ENCODE data around the gene PABPN1. TPM values are rescaled to one million over a fixed set of nuclear protein-coding genes. Genes with fewer than 3 reads are reported as not detected.

The PABPN1 gene
- total RNA-seq, 2 donors from 2014 or later, result 26.0 to 36.1 TPM

GRCh38 chr14:23306412-23307145 lies 14.7 kb upstream of the PABPN1 start, which contains the start of gene BCL2L2:
Gene BCL2L2, plus strand, starts transcription at chr14:23306833. Its CDS starts 935 bp downstream, at chr14:23307768.
- H3K36me3 ChIP-seq, result peaks cover 29% of the 10 kb centered on the region
- H3K4me1 ChIP-seq, result peaks cover 0 to 39% of the 10 kb centered on the region in 2 donors
- no peaks in the 10 kb centered on the region for H3K27me3 ChIP-seq
- no peak for TF ChIP-seq CTCF (IDR thresholded peaks at IDR 0.05)
- H3K4me3 ChIP-seq, result peak within 1 kb of the TSS; percentile 55 to 74
- no peaks in the 10 kb centered on the region for H3K9me3 ChIP-seq
- H3K27ac ChIP-seq, result peak within 1 kb of the TSS; percentile 86 to 89
- peak; percentile 93 for DNase-seq (ENCODE audit: low spot score)

- no peak for TF ChIP-seq CTCF (IDR thresholded peaks at IDR 0.05)
- Histone ChIP-seq H3K27me3 (no peaks in the 10 kb centered on the region), H3K4me3 (peak overlapping the region; percentile 55 to 74), H3K27ac (peak overlapping the region; percentile 86 to 89), H3K4me1 (peaks cover 0 to 39% of the 10 kb centered on the region in 2 donors), H3K36me3 (peaks cover 29% of the 10 kb centered on the region), H3K9me3 (no peaks in the 10 kb centered on the region)
- no peak for DNase-seq (ENCODE audit: low spot score)
These were observed 14.1 kb upstream of the PABPN1 start for GRCh38 chr14:23307146-23307530.

DNA sequence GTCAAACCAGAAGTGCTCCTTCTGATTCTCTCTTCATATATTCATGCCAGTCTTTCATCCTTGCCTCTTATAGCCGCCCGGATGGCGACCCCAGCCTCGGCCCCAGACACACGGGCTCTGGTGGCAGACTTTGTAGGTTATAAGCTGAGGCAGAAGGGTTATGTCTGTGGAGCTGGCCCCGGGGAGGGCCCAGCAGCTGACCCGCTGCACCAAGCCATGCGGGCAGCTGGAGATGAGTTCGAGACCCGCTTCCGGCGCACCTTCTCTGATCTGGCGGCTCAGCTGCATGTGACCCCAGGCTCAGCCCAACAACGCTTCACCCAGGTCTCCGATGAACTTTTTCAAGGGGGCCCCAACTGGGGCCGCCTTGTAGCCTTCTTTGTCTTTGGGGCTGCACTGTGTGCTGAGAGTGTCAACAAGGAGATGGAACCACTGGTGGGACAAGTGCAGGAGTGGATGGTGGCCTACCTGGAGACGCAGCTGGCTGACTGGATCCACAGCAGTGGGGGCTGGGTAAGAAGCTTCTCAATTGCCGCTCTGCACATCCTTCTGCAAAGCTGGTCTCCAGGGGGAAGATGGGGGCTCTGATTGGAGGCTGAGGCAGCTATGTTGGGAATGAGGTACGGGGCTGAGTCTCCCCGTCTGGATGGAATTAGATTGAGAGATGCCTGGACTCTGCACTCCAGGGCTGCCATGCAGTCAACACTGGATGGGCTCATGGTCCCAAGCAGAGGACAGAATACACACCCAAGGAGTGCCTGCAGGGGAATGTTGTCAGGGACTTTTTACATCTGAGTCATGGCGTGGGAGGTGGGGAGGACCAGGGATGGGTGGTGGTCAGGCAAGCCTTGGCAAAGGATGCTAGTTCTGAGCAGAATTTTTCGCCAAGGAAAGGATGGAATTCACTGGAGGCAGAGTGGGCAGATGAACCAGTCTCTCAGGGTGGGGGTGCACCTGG lies 13.3 kb upstream of the PABPN1 start:
- Histone ChIP-seq H3K4me1 (peaks cover 0 to 34% of the 10 kb centered on the region in 2 donors), H3K4me3 (peak overlapping the region; percentile 55 to 74), H3K27ac (peak overlapping the region in 1 of 2 donors; percentile 86), H3K9me3 (no peaks in the 10 kb centered on the region), H3K36me3 (peaks cover 29% of the 10 kb centered on the region), H3K27me3 (no peaks in the 10 kb centered on the region)
- peak; percentile 54 for DNase-seq (ENCODE audit: low spot score)
- no peak for TF ChIP-seq CTCF (IDR thresholded peaks at IDR 0.05)

DNA sequence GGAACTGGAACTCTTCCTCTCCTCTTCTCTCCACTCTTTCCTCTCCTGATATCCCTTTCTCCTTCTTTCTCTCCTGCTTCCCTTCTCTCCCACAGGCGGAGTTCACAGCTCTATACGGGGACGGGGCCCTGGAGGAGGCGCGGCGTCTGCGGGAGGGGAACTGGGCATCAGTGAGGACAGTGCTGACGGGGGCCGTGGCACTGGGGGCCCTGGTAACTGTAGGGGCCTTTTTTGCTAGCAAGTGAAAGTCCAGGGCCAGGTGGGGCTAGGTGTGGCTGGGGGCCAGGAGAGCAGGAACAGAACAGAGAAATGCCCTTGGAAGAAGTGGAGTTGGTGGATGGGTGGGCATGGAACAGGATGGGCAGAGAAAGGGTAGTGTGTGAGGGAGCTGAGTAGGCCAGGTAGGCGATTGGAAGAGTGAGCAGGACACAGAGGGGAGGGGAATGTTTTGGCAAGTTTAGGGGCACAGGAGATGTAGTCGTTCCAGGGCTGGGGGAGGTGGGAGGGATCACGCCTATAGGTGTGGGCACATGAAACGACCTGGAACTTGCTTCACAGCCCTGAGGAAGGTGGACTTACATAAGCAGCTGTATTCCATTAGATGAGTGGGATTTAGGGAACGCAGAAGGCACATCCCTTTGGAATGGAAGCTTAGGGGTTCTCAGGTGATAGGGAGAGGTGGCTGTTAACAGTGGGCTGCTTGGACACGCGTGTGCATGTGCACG lies 12.4 kb upstream of the PABPN1 start:
- Histone ChIP-seq H3K4me1 (peaks cover 0 to 31% of the 10 kb centered on the region in 2 donors), H3K36me3 (peaks cover 29% of the 10 kb centered on the region), H3K4me3 (no peak overlapping the region), H3K27ac (no peak overlapping the region), H3K9me3 (no peaks in the 10 kb centered on the region), H3K27me3 (no peaks in the 10 kb centered on the region)
- DNase-seq (ENCODE audit: low spot score), result peak; percentile 42
- TF ChIP-seq CTCF (IDR thresholded peaks at IDR 0.05), result no peak

GRCh38 chr14:23310546-23310945 lies 10.7 kb upstream of the PABPN1 start:
- peak; percentile 32 for DNase-seq (ENCODE audit: low spot score)
- H3K36me3 ChIP-seq, result peaks cover 29% of the 10 kb centered on the region
- no peak overlapping the region for H3K4me3 ChIP-seq
- no peak for TF ChIP-seq CTCF (IDR thresholded peaks at IDR 0.05)
- peaks cover 0 to 30% of the 10 kb centered on the region in 2 donors for H3K4me1 ChIP-seq
- no peak overlapping the region for H3K27ac ChIP-seq
- H3K27me3 ChIP-seq, result no peaks in the 10 kb centered on the region
- no peaks in the 10 kb centered on the region for H3K9me3 ChIP-seq

All from right atrium auricular region (tissue), 2 donors.